ENCODE measurements around the gene PRDM16. TPM values are rescaled to one million over a fixed set of nuclear protein-coding genes. Genes with fewer than 3 reads are reported as not detected.

PRDM16 gene
- total RNA-seq, 1 experiment from 2014 or later, result 1.6 TPM

- DNase-seq (ENCODE audit: low spot score) (no peak), ATAC-seq (no peak)
- Mint-ChIP-seq H3K27me3 (ENCODE audit: low read depth) (no peaks in the 10 kb centered on the region; the same call in 1 of the 2 replicates), H3K9me3 (no peaks in the 10 kb centered on the region), H3K36me3 (no peaks in the 10 kb centered on the region), H3K4me1 (peaks cover 3% of the 10 kb centered on the region), H3K4me3 (no peak overlapping the region), H3K27ac (no peak overlapping the region)
- CTCF ChIA-PET, result no interaction called here
- TF ChIP-seq RELA (CRISPR knock-in tag; IDR thresholded peaks at IDR 0.05; ENCODE audit: borderline replicate concordance) (no peak), PRRX2 (CRISPR knock-in tag; IDR thresholded peaks at IDR 0.05) (no peak), ZNF396 (CRISPR knock-in tag; IDR thresholded peaks at IDR 0.05; ENCODE audit: borderline replicate concordance) (no peak)
- POLR2A ChIA-PET, result no interaction called here
These were observed 162.2 kb downstream of the PRDM16 start for GRCh38 chr1:3231245-3231644.

- no peak for DNase-seq (ENCODE audit: low spot score)
- Mint-ChIP-seq H3K36me3 (no peaks in the 10 kb centered on the region), H3K27me3 (ENCODE audit: low read depth) (no peaks in the 10 kb centered on the region; the same call in 1 of the 2 replicates), H3K27ac (no peak overlapping the region), H3K4me1 (peaks cover 3% of the 10 kb centered on the region), H3K9me3 (no peaks in the 10 kb centered on the region), H3K4me3 (no peak overlapping the region)
- TF ChIP-seq FOXP1 (CRISPR knock-in tag; IDR thresholded peaks at IDR 0.05; ENCODE audit: borderline replicate concordance), result no peak
- TF ChIP-seq SMAD3 (CRISPR knock-in tag; IDR thresholded peaks at IDR 0.05; ENCODE audit: borderline replicate concordance), result no peak
- no peak for TF ChIP-seq E2F4 (CRISPR knock-in tag; IDR thresholded peaks at IDR 0.05; ENCODE audit: borderline replicate concordance, low read depth)
- no peak for TF ChIP-seq FOXP4 (CRISPR knock-in tag; IDR thresholded peaks at IDR 0.05)
- TF ChIP-seq ZNF396 (CRISPR knock-in tag; IDR thresholded peaks at IDR 0.05; ENCODE audit: borderline replicate concordance), result no peak
- no peak for TF ChIP-seq CTCF (IDR thresholded peaks at IDR 0.05)
- no peak for TF ChIP-seq AR (CRISPR knock-in tag; IDR thresholded peaks at IDR 0.05)
- ATAC-seq, result no peak
- ChIA-PET CTCF (interaction anchor here (0.5 kb wide), 1 partner anchor 200 kb away, joined by 3 read pairs; no protein-coding TSS in a partner anchor), POLR2A (no interaction called here)
These were observed 162.8 kb downstream of the PRDM16 start for GRCh38 chr1:3231826-3232225.

- no peak for ATAC-seq
- Mint-ChIP-seq H3K4me1 (peaks cover 3% of the 10 kb centered on the region), H3K36me3 (no peaks in the 10 kb centered on the region), H3K4me3 (no peak overlapping the region), H3K27me3 (ENCODE audit: low read depth) (no peaks in the 10 kb centered on the region), H3K27ac (no peak overlapping the region), H3K9me3 (no peaks in the 10 kb centered on the region)
- ChIA-PET POLR2A (no interaction called here), CTCF (no interaction called here)
- DNase-seq (ENCODE audit: low spot score), result no peak
- TF ChIP-seq ZNF219 (CRISPR knock-in tag; IDR thresholded peaks at IDR 0.05; ENCODE audit: borderline replicate concordance) (no peak), ZNF232 (CRISPR knock-in tag; IDR thresholded peaks at IDR 0.05) (no peak), GTF2I (CRISPR knock-in tag; conservative IDR thresholded peaks at IDR 0.05) (no peak), STAT6 (CRISPR knock-in tag; conservative IDR thresholded peaks at IDR 0.05; ENCODE audit: low read depth) (no peak), CDX4 (CRISPR knock-in tag; IDR thresholded peaks at IDR 0.05; ENCODE audit: borderline replicate concordance) (no peak), MYBL2 (CRISPR knock-in tag; IDR thresholded peaks at IDR 0.05) (no peak), ZNF121 (CRISPR knock-in tag; IDR thresholded peaks at IDR 0.05) (no peak), FOXP1 (CRISPR knock-in tag; IDR thresholded peaks at IDR 0.05; ENCODE audit: borderline replicate concordance) (no peak), CBFB (CRISPR knock-in tag; IDR thresholded peaks at IDR 0.05; ENCODE audit: low read depth) (no peak), E2F1 (CRISPR knock-in tag; IDR thresholded peaks at IDR 0.05) (no peak), MLX (CRISPR knock-in tag; IDR thresholded peaks at IDR 0.05) (no peak)
These were observed 164.0 kb downstream of the PRDM16 start for GRCh38 chr1:3233031-3233430.
